Effector memory CD4-positive, alpha-beta T cell (primary cell): ENCODE data around the gene CXorf58.
"Not testable (repeated sequence)": the region's sequence is repeated elsewhere in the genome, so short reads cannot be mapped to it uniquely, and the experiment has no call there.

Experiments used
- DNase-seq, 3 donors: peaks; one replicate each; pipeline ENCODE4 v3.0.0-alpha.2; 2020
- H3K27ac ChIP-seq: 2 replicates; pipeline ENCODE4 v1.7.0; 2013; ENCODE audit warnings: mild to moderate bottlenecking, low read length, moderate library complexity; ENCODE audit not compliant: insufficient read depth, poor library complexity, severe bottlenecking
- H3K27me3 ChIP-seq: replicated peaks from 2 replicates; pipeline ENCODE4 v1.7.0; 2013; ENCODE audit warnings: mild to moderate bottlenecking, low read length; ENCODE audit not compliant: insufficient read depth, control insufficient read depth, poor library complexity, severe bottlenecking
- H3K36me3 ChIP-seq: 2 replicates; pipeline ENCODE4 v1.7.0; 2013; ENCODE audit warnings: mild to moderate bottlenecking, low read length, moderate library complexity; ENCODE audit not compliant: control insufficient read depth, insufficient read depth
- H3K4me1 ChIP-seq: 2 replicates; pipeline ENCODE4 v1.7.0; 2013; ENCODE audit warnings: low read length, mild to moderate bottlenecking; ENCODE audit not compliant: control insufficient read depth, insufficient read depth, poor library complexity, severe bottlenecking
- H3K4me3 ChIP-seq: 2 replicates; pipeline ENCODE4 v1.7.0; 2013; ENCODE audit warnings: low read length, low read depth, mild to moderate bottlenecking; ENCODE audit not compliant: insufficient read depth, poor library complexity, severe bottlenecking
- H3K9me3 ChIP-seq: 2 replicates; pipeline ENCODE4 v1.7.0; 2013; ENCODE audit warnings: mild to moderate bottlenecking, low read length, moderate library complexity; ENCODE audit not compliant: control insufficient read depth
- total RNA-seq, 3 donors: gene quantifications; one replicate each; lab custom pipeline; 2026; lab: John Stamatoyannopoulos, UW

The CXorf58 gene
- 0 to 0.17 (median 0) reads per million in 3 donors for total RNA-seq

GRCh38 chrX:23907498-23908218, at the start of gene CXorf58, which contains the start of gene APOO:
Gene CXorf58, plus strand, starts transcription at chrX:23908006. Its CDS starts 2,297 bp downstream, at chrX:23910303.
Gene APOO, minus strand, starts transcription at chrX:23907938. Its CDS starts 236 bp downstream, at chrX:23907702.
- H3K27ac ChIP-seq: peak within 1 kb of the TSS; percentile 80
- DNase-seq: peak; percentile 84 to 85 (median 85)
- H3K36me3 ChIP-seq: no peaks in the 10 kb centered on the region
- H3K27me3 ChIP-seq: no peaks in the 10 kb centered on the region
- peaks cover 6% of the 10 kb centered on the region for H3K4me1 ChIP-seq
- no peaks in the 10 kb centered on the region for H3K9me3 ChIP-seq
- H3K4me3 ChIP-seq: peak within 1 kb of the TSS; percentile 51

GRCh38 chrX:23859238-23859637, 48.6 kb upstream of the CXorf58 start:
- H3K4me3 ChIP-seq, H3K27ac ChIP-seq, H3K27me3 ChIP-seq, H3K4me1 ChIP-seq, H3K36me3 ChIP-seq, H3K9me3 ChIP-seq, DNase-seq: not testable (repeated sequence)

GRCh38 chrX:23861215-23861896, 46.5 kb upstream of the CXorf58 start:
- H3K27me3 ChIP-seq: no peaks in the 10 kb centered on the region
- H3K4me1 ChIP-seq: no peaks in the 10 kb centered on the region
- no peak for DNase-seq
- no peaks in the 10 kb centered on the region for H3K36me3 ChIP-seq
- no peak overlapping the region for H3K27ac ChIP-seq
- H3K4me3 ChIP-seq: no peak overlapping the region
- no peaks in the 10 kb centered on the region for H3K9me3 ChIP-seq

GRCh38 chrX:23861952-23862351, 45.9 kb upstream of the CXorf58 start:
- H3K4me3 ChIP-seq, H3K4me1 ChIP-seq, H3K27me3 ChIP-seq, DNase-seq, H3K9me3 ChIP-seq, H3K36me3 ChIP-seq, H3K27ac ChIP-seq: not testable (repeated sequence)

GRCh38 chrX:23864742-23865326, 43.0 kb upstream of the CXorf58 start:
- no peak overlapping the region for H3K27ac ChIP-seq
- DNase-seq: no peak
- H3K4me1 ChIP-seq: no peaks in the 10 kb centered on the region
- no peak overlapping the region for H3K4me3 ChIP-seq
- H3K27me3 ChIP-seq: no peaks in the 10 kb centered on the region
- no peaks in the 10 kb centered on the region for H3K36me3 ChIP-seq
- H3K9me3 ChIP-seq: no peaks in the 10 kb centered on the region

GRCh38 chrX:23870041-23870440, 37.8 kb upstream of the CXorf58 start:
- H3K36me3 ChIP-seq: no peaks in the 10 kb centered on the region
- H3K27ac ChIP-seq: no peak overlapping the region
- no peaks in the 10 kb centered on the region for H3K4me1 ChIP-seq
- no peaks in the 10 kb centered on the region for H3K9me3 ChIP-seq
- H3K27me3 ChIP-seq: no peaks in the 10 kb centered on the region
- no peak overlapping the region for H3K4me3 ChIP-seq
- no peak for DNase-seq

- Histone ChIP-seq H3K27me3 (no peaks in the 10 kb centered on the region), H3K4me3 (no peak overlapping the region), H3K4me1 (no peaks in the 10 kb centered on the region), H3K36me3 (no peaks in the 10 kb centered on the region), H3K9me3 (no peaks in the 10 kb centered on the region), H3K27ac (no peak overlapping the region)
- DNase-seq: no peak
Measured at GRCh38 chrX:23871905-23872546, 35.8 kb upstream of the CXorf58 start.

- no peak overlapping the region for H3K27ac ChIP-seq
- no peaks in the 10 kb centered on the region for H3K36me3 ChIP-seq
- H3K9me3 ChIP-seq: no peaks in the 10 kb centered on the region
- DNase-seq: no peak
- no peaks in the 10 kb centered on the region for H3K27me3 ChIP-seq
- peaks cover 2% of the 10 kb centered on the region for H3K4me1 ChIP-seq
- H3K4me3 ChIP-seq: no peak overlapping the region
Measured at GRCh38 chrX:23879380-23880090, 28.3 kb upstream of the CXorf58 start.

GRCh38 chrX:23883737-23884354, 24.0 kb upstream of the CXorf58 start:
- H3K36me3 ChIP-seq: no peaks in the 10 kb centered on the region
- H3K9me3 ChIP-seq: no peaks in the 10 kb centered on the region
- H3K4me1 ChIP-seq: peaks cover 2% of the 10 kb centered on the region
- no peak overlapping the region for H3K27ac ChIP-seq
- no peak overlapping the region for H3K4me3 ChIP-seq
- H3K27me3 ChIP-seq: no peaks in the 10 kb centered on the region
- DNase-seq: no peak
